GM18909 (cell line): ENCODE measurements around the gene MED12.

Source experiments
- ATAC-seq: cut with Tn5 transposase; IDR thresholded peaks from one replicate; pipeline ENCODE4 v1.9.1; 2021; ENCODE audit warnings: mild to moderate bottlenecking; ENCODE audit not compliant: unreplicated experiment, poor library complexity

MED12 gene

GRCh38 chrX:71106427-71106826 lies 12.0 kb upstream of the MED12 start, which contains the start of gene CXorf65:
TSS of gene CXorf65 (minus strand) at chrX:71106740. CDS start at chrX:71106556, 184 bp downstream.
- ATAC-seq = no peak

DNA sequence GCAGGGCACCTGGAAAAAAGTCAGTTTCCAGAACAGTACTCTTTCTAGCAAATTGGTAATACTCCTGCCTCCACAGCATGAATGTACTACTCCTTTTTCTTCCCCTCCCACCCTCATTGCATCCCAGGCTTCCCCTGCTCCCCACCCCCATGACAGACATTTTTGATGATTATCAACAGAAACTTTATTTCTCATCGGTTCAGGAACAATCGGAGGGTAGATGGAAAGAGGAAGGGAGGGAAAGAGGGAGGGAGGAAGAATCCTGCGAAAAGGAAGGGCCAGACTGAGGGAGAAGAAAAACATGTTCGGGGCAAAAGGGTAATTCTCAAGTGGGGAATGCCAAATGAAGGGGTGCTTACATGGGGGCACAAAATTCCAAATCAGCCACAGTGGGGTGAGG lies 11.2 kb upstream of the MED12 start:
- no peak for ATAC-seq

GRCh38 chrX:71107762-71108360 lies 10.5 kb upstream of the MED12 start:
- no peak for ATAC-seq

DNA sequence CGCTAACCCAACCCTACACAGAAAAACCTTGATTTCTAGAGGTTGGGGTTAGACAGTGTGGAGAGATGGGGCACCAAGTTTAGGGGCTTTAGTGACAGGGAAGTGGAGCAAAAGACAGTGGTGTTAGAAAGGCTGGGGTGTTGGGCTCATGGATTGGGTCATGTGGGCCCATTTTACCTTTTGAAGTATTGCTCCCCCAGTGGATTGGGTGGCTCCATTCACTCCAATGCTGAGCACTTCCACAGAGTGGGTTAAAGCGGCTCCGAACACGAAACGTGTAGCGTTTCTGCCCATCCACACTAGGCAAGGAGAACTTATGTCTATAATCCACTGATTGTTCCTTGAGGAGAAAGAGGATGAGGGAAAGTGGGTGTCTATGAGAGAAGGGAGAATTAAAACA lies 9.3 kb upstream of the MED12 start:
- ATAC-seq = no peak

DNA sequence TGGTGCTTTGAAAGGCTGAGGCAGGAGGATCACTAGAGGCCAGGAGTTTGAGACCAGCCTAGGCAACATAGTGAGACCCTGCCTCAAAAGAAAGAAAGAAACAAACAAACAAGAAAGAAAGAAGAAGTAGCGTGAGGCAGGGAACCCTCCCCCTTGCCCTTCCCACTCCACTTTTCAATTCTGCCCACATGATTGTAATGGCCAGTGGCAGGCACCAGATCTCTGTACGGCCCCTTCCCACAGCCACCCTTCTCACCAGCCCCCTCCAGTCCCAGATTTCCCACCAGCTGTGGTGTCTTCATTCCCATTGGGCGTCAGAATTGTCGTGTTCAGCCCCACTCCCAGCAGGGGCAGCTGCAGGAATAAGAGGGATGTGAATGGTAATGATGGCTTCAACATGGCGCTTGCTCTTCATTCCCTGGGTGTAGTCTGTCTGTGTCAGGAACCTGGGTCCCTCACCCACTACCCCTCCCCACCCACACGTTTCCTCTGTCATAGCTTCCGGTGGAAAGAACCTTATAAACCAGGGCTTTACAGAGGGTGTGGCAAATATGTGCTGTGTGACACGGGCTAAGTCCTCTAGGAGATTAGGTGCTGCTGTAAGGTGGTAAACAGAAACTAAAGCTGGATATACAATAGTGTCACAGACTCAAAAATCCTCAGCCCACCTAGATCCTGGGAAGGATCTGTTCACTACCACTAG lies 7.1 kb upstream of the MED12 start, which contains the start of gene IL2RG:
Gene IL2RG (minus strand): TSS at position 437 of the 703 bp plus-strand sequence. CDS start 38 bp downstream, at position 399.
- ATAC-seq = peak; percentile 88

DNA sequence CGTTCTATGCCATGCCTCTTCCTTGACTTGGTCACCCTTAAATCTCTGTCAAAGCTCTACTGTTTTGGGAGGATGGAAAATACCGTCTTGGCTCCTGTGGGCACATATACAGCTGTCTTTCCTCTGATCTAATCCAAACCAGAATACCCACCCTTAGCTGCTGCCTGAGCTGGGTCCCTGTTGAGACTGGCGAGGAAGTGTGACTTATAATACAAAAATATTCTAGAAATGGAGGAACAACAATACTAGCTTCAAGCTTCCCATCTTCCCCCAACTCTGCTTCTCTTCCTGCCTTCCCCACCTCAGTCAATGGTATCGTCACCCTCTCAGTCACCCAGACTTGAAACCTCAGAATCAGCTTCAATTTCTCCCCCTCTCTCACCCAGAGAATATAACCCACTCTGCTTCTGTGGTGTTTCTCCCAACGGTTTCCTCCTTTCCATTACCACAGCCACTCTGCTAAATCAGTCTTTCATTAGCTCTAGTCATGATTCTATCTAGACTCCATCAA lies 6.4 kb upstream of the MED12 start:
- peak; percentile 21 for ATAC-seq

- ATAC-seq = no peak
Observed at GRCh38 chrX:71117358-71117757, 1.0 kb upstream of the MED12 start.

DNA sequence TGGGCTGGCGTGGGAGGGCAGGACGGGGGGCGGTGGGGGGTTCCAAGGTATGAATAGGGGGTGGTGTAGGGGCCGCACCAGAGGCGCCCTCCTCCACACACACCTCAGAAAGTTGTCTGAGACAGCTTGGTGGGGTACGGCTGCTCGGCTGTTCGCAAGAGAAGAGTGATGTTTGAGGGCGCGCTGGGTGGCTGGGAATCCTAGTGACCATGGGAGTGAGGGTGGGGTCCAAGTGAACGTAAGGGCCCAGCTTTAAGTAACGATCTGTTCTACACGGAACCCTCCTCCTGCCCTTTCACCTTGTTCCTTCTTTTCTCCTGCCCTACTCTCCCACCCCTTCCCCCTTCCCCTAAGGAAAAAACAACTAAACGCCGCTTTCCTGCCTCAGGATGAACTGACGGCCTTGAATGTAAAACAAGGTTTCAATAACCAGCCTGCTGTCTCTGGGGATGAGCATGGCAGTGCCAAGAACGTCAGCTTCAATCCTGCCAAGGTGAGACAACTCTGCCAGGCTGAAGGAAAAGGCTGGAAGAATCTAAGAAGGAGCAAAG lies 664 bp downstream of the MED12 start:
- ATAC-seq = no peak

DNA sequence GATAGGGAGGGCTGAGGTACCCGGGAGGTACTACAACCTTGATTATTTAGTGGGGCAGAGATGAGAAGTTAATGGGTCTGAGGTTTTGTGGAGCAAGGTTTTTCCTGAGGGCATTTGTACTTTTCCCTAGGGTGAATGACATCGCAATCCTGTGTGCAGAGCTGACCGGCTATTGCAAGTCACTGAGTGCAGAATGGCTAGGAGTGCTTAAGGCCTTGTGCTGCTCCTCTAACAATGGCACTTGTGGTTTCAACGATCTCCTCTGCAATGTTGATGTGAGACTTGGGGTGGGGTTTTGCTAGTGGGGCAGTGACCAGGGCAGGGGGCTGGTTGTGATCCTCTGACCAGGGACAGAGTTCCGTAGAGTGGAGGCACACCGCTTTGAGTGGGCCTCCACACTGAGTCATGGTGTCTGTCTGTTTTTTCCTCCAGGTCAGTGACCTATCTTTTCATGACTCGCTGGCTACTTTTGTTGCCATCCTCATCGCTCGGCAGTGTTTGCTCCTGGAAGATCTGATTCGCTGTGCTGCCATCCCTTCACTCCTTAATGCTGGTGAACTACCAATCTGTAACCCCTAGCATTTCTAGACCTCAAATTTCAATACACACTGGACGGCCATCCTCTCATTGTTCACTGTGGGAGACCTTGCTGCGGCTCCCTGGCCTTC lies 9.9 kb downstream of the MED12 start:
- ATAC-seq = no peak

DNA sequence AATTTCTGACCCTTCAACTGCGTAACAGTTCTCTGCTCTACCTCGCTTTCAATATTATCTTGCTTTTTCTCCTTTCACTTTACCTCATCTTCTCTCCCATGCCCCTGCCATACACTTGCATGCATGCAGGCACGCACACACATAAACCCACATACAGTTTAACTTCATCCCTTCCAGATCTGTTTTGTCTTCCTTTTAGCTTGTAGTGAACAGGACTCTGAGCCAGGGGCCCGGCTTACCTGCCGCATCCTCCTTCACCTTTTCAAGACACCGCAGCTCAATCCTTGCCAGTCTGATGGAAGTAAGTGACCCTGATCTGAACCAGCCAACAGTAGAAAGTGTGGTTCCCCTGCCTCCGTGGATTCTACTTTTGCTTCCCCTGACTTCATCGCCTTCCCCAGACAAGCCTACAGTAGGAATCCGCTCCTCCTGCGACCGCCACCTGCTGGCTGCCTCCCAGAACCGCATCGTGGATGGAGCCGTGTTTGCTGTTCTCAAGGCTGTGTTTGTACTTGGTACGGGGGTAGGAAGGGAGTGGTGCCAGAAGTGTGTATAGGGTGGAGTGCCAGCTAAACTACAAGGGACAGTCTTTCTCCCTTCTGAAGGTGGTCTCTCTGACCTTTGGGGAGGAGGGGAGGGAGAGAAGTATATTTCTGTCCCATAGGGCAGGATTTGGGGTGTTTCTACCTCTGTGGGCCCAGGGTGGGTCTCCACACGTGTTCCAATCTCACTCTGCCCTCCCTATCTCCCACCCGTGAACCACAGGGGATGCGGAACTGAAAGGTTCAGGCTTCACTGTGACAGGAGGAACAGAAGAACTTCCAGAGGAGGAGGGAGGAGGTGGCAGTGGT lies 10.7 kb downstream of the MED12 start:
- peak; percentile 81 for ATAC-seq

GRCh38 chrX:71131510-71131909 lies 13.1 kb downstream of the MED12 start:
- no peak for ATAC-seq

- ATAC-seq = no peak
Observed at GRCh38 chrX:71140440-71140839, 22.0 kb downstream of the MED12 start.

DNA sequence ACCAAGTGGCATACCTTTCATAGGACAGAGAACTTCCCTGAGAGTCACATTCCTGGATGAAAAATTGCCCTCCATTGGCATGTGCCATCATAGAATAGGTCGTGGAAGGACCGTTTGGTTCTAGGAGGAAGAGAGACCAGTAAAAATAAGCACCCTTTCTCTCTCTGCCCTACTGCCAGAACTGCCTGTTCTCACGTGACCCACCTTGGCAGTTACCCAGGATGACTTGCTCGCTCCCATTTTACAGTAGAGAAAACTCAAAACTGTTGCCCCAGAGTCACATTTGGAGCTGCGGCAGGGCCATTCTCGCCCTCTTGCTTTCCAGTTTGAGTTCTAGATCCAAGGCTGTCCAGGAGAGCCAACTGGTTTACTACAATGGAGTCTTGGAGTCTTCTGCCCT lies 25.1 kb downstream of the MED12 start:
- ATAC-seq = no peak

DNA sequence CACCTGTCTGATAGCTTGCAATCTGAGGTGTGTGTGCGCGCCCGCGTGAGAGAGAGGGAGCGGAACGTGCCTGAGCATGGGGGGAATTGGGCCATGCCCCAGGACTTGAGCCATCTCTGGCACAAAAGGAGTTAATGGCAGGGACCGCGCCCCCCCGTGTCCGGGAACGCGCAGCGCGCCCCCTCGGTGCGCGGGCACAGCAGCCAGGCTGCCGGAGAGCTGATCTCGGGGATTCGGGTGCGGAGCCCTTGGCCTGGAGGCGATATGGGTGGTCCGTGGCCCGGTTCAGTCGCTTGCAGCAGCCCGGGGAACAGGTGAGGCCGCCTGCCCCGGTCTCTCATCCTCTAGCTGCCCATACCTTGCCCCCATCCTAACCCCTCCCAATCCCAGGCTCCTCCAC lies 26.3 kb downstream of the MED12 start, which contains the start of gene NLGN3:
Gene NLGN3 (plus strand): TSS at position 191 of the 400 bp plus-strand sequence. CDS start 2,909 bp downstream, outside the sequence.
- no peak for ATAC-seq

DNA sequence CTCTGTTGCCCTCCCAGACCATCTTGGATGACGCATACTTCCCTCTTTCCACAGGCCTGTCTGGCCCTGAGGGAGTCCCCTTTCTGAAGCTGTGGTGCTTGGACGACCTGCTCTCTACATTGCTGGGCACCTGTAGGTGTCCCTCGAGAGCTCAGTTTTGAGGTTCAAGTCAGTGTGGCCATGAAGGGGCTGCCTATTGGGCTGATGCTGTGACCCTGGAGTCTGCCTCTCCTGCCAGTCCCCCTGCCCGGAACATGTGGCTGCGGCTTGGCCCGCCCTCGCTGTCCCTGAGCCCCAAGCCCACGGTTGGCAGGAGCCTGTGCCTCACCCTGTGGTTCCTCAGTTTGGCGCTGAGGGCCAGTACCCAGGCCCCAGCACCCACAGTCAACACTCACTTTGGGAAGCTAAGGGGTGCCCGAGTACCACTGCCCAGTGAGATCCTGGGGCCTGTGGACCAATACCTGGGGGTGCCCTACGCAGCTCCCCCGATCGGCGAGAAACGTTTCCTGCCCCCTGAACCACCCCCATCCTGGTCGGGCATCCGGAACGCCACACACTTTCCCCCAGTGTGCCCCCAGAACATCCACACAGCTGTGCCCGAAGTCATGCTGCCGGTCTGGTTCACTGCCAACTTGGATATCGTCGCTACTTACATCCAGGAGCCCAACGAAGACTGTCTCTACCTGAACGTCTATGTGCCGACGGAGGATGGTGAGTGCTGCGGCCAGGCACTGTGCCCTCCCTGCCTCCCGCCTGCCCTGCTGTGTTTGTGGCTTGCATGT lies 29.3 kb downstream of the MED12 start:
- no peak for ATAC-seq

GRCh38 chrX:71148278-71148663 lies 29.9 kb downstream of the MED12 start:
- no peak for ATAC-seq

- no peak for ATAC-seq
Observed at GRCh38 chrX:71151366-71151765, 33.0 kb downstream of the MED12 start.

DNA sequence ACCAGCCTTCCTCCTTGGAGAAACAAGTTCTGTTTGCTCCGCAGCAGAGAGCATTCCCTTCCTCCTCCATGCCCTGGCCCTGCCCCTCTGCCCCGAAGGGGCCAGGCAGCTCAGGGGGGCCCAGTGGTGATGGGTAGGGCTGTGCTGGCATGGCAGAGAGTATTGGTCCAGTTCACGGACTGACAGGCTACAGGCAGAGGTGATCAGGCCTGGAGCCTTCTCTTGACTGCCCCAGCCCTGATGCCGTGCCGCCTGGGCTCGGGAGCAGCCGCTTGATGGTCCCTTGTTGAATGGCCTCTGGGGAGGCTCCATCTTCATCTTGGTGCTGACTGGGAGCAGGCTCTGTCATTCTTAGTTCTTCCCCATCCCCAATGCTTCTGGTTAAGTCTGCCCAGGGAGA lies 35.8 kb downstream of the MED12 start:
- ATAC-seq = no peak

DNA sequence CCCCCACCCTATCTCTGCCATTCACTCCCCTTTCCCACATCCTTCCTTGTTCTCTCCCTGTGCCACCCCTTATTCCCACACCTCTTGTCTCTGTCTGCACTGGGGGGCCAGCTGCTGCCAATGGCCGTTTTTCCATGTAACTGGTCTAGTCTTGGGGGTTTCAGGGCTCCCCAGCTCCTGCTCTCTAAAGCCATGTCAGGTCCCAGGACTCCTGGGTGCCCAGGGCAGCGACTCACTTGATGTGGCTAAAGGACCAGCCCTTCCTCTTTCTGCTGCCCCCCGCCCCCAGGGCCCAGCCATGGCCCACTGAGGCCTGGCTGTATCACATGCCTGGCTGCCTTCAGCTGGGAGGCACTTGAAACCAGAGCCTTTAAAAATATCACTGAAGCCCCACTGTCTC lies 36.2 kb downstream of the MED12 start:
- no peak for ATAC-seq
